CD4-positive, CD25-positive, alpha-beta regulatory T cell (primary cell): ENCODE measurements around the gene HDAC10. TPM values are rescaled to one million over a fixed set of nuclear protein-coding genes. Genes with fewer than 3 reads are reported as not detected.

Experiments
- ATAC-seq, 2 donors: fragments of 150-1000 bp; cut with Tn5 transposase; one replicate each; pipeline ENCODE4 v1.10.0; 2021; ENCODE audit warnings: low read depth in 2 of 2, moderate number of reproducible peaks in 2 of 2, moderate library complexity in 1 of 2
- DNase-seq, 3 donors: peaks; one replicate each; pipeline versions ENCODE4 v3.0.0 to v3.0.0-alpha.2; 2012 to 2022; ENCODE audit warnings: mixed read lengths in 1 of 3
- H3K27ac ChIP-seq: one replicate; pipeline ENCODE4 v1.7.0; 2013; ENCODE audit warnings: mild to moderate bottlenecking, low read length; ENCODE audit not compliant: insufficient read depth, poor library complexity, severe bottlenecking
- H3K27me3 ChIP-seq: one replicate; pipeline ENCODE4 v1.7.0; 2013; ENCODE audit warnings: low read length; ENCODE audit not compliant: control insufficient read depth, insufficient read depth
- H3K36me3 ChIP-seq: one replicate; pipeline ENCODE4 v1.7.0; 2013; ENCODE audit warnings: mild to moderate bottlenecking, low read length, moderate library complexity; ENCODE audit not compliant: control insufficient read depth, insufficient read depth
- H3K4me1 ChIP-seq: 2 replicates; pipeline ENCODE4 v1.7.0; 2013; ENCODE audit warnings: mild to moderate bottlenecking, low read length; ENCODE audit not compliant: insufficient read depth, control insufficient read depth, poor library complexity, severe bottlenecking
- H3K4me3 ChIP-seq: one replicate; pipeline ENCODE4 v1.7.0; 2013; ENCODE audit warnings: low read depth, mild to moderate bottlenecking, low read length, moderate library complexity
- H3K9me3 ChIP-seq, 2 experiments: 1 replicate in 1 of 2; 2 replicates in 1 of 2; pipeline ENCODE4 v1.7.0; 2013; ENCODE audit warnings: low read length in 2 of 2, mild to moderate bottlenecking in 1 of 2, moderate library complexity in 1 of 2; ENCODE audit not compliant: control insufficient read depth in 2 of 2
- H3K27ac Mint-ChIP-seq, 3 donors: one replicate each; pipeline ENCODE4 v1.8.0; 2020 to 2022; ENCODE audit warnings: mild to moderate bottlenecking in 3 of 3, mixed read lengths in 3 of 3, moderate library complexity in 2 of 3
- H3K27me3 Mint-ChIP-seq: one replicate; pipeline ENCODE4 v1.8.0; 2022; ENCODE audit warnings: mild to moderate bottlenecking, mixed read lengths
- H3K36me3 Mint-ChIP-seq: one replicate; pipeline ENCODE4 v1.8.0; 2020; ENCODE audit warnings: mixed read lengths
- H3K4me1 Mint-ChIP-seq, 4 donors: one replicate each; pipeline ENCODE4 v1.8.0; 2020 to 2022; ENCODE audit warnings: mixed read lengths in 4 of 4, mild to moderate bottlenecking in 1 of 4
- H3K4me3 Mint-ChIP-seq, 4 donors: one replicate each; pipeline ENCODE4 v1.8.0; 2020 to 2022; ENCODE audit warnings: mild to moderate bottlenecking in 4 of 4, mixed read lengths in 4 of 4, moderate library complexity in 3 of 4
- H3K9me3 Mint-ChIP-seq, 7 donors: one replicate each; pipeline ENCODE4 v1.8.0; 2020 to 2022; ENCODE audit warnings: mixed read lengths in 7 of 7, mild to moderate bottlenecking in 3 of 7, moderate library complexity in 2 of 7
- polyA plus RNA-seq, 4 donors: library from polyadenylated mRNA; unstranded; fragments of 300-500 nt; fragmentation: Illumina TruSeq; gene quantifications; one replicate each; pipeline ENCODE4 v1.2.3, GENCODE V29; 2021
- total RNA-seq: library from RNA; stranded (reverse); gene quantifications from one replicate; pipeline ENCODE4 v1.2.3, GENCODE V29; 2022

Gene HDAC10
- total and polyA plus RNA-seq, 5 donors from 2014 or later, result 6.0 to 125 (median 7.5) TPM

- no peaks in the 10 kb centered on the region for H3K4me1 ChIP-seq
- no peaks in the 10 kb centered on the region for H3K27me3 Mint-ChIP-seq
- no peak overlapping the region for H3K27ac Mint-ChIP-seq
- no peaks in the 10 kb centered on the region for H3K9me3 ChIP-seq
- no peaks in the 10 kb centered on the region for H3K4me1 Mint-ChIP-seq
- no peaks in the 10 kb centered on the region for H3K36me3 ChIP-seq
- H3K9me3 Mint-ChIP-seq, result peaks cover 0 to 1% (median 0%) of the 10 kb centered on the region in 7 donors
- ATAC-seq, result no peak
- no peaks in the 10 kb centered on the region for H3K36me3 Mint-ChIP-seq
- H3K27ac ChIP-seq, result no peak overlapping the region
- no peak for DNase-seq
- no peak overlapping the region for H3K4me3 Mint-ChIP-seq
- no peaks in the 10 kb centered on the region for H3K27me3 ChIP-seq
- no peak overlapping the region for H3K4me3 ChIP-seq
Observed at GRCh38 chr22:50281957-50282356, 30.9 kb upstream of the HDAC10 start.

GRCh38 chr22:50281384-50281760, 30.3 kb upstream of the HDAC10 start:
- no peaks in the 10 kb centered on the region for H3K27me3 ChIP-seq
- Mint-ChIP-seq H3K4me3 (no peak overlapping the region), H3K9me3 (peaks cover 0 to 1% (median 0%) of the 10 kb centered on the region in 7 donors), H3K27me3 (no peaks in the 10 kb centered on the region), H3K36me3 (no peaks in the 10 kb centered on the region), H3K4me1 (no peaks in the 10 kb centered on the region), H3K27ac (no peak overlapping the region)
- no peaks in the 10 kb centered on the region for H3K36me3 ChIP-seq
- no peaks in the 10 kb centered on the region for H3K4me1 ChIP-seq
- DNase-seq (no peak), ATAC-seq (no peak)
- H3K4me3 ChIP-seq, result no peak overlapping the region
- no peaks in the 10 kb centered on the region for H3K9me3 ChIP-seq
- no peak overlapping the region for H3K27ac ChIP-seq

GRCh38 chr22:50280708-50281383, 29.8 kb upstream of the HDAC10 start:
- Histone ChIP-seq H3K9me3 (no peaks in the 10 kb centered on the region), H3K4me1 (no peaks in the 10 kb centered on the region), H3K27ac (no peak overlapping the region), H3K27me3 (no peaks in the 10 kb centered on the region), H3K36me3 (no peaks in the 10 kb centered on the region), H3K4me3 (no peak overlapping the region)
- Mint-ChIP-seq H3K27ac (no peak overlapping the region), H3K9me3 (peaks cover 0 to 1% (median 0%) of the 10 kb centered on the region in 7 donors), H3K27me3 (no peaks in the 10 kb centered on the region), H3K4me1 (no peaks in the 10 kb centered on the region), H3K36me3 (no peaks in the 10 kb centered on the region), H3K4me3 (no peak overlapping the region)
- ATAC-seq, result no peak
- no peak for DNase-seq

DNA sequence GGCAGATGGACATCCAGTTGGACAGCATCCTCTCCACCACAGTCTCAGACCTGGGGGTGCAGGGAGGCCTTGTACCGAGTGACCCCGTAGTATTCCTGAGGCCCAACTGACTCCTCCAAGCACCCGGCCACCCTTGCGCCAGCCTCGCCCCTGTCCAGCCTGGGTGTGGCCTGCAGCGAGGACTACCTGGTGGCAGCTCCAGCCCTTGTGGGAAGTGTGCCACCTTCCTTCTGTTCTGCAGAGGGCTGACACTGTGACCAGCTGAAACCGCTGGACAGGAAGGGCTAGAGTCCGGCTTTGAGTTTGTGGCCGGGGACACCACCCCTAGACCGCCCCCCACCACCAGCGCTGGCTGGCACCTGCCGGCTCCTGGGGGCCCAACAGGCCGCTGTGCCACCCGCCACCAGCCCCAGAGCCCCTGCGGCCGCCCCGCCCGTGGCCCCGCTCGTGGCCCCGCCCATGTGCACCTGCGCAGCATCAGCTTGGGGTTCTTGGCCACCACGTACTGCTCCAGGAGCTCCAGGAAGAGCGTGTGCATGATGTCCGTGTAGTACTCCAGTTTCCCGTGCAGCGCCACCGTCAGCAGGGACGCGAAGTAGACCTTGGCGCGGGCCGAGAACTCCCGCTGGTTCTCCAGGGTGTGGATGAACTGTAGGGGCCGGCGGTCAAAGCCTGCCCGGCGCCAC, 29.1 kb upstream of the HDAC10 start:
- peaks cover 0 to 1% (median 0%) of the 10 kb centered on the region in 7 donors for H3K9me3 Mint-ChIP-seq
- Histone ChIP-seq H3K27ac (no peak overlapping the region), H3K9me3 (no peaks in the 10 kb centered on the region), H3K4me3 (no peak overlapping the region), H3K36me3 (no peaks in the 10 kb centered on the region), H3K4me1 (no peaks in the 10 kb centered on the region), H3K27me3 (no peaks in the 10 kb centered on the region)
- ATAC-seq (no peak), DNase-seq (no peak)
- no peak overlapping the region for H3K4me3 Mint-ChIP-seq
- no peaks in the 10 kb centered on the region for H3K4me1 Mint-ChIP-seq
- H3K27ac Mint-ChIP-seq, result no peak overlapping the region
- H3K36me3 Mint-ChIP-seq, result no peaks in the 10 kb centered on the region
- H3K27me3 Mint-ChIP-seq, result no peaks in the 10 kb centered on the region

DNA sequence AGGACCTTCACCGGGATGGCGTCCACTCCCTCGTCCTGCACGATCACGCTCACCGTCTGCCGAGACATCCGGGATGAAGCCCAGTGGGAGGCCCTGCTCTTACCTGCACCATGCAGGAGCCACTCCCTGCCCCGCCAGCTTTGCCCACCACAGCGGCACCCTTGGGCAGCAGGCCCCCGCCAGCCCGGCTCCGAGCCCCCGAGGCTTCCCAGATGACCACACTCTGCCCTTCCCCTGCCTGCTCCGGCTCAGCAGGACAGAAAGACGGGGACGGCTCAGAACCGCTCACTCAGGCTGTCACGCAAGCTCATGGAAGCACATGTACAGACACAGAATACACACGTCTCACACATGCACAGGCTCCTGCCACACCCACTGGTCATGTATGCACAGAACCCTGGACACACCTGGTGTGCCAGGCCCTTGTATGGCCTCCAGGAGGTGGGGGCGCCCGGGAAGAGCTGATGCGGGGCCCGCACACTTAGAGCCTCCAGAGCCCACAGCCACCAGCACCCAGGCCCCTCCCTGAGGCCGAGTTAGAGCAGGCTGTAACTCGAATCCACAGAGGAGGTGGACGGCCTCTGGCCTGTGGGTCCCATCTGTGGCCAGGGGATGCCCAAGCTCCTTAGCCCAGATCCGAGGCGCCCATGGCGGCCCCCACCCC, 28.0 kb upstream of the HDAC10 start:
- no peak overlapping the region for H3K27ac Mint-ChIP-seq
- Histone ChIP-seq H3K4me1 (peaks cover 3% of the 10 kb centered on the region), H3K27ac (no peak overlapping the region), H3K9me3 (no peaks in the 10 kb centered on the region), H3K27me3 (no peaks in the 10 kb centered on the region), H3K36me3 (no peaks in the 10 kb centered on the region), H3K4me3 (no peak overlapping the region)
- ATAC-seq, result no peak
- no peak overlapping the region for H3K4me3 Mint-ChIP-seq
- DNase-seq, result no peak
- peaks cover 2% of the 10 kb centered on the region for H3K27me3 Mint-ChIP-seq
- peaks cover 0 to 1% (median 0%) of the 10 kb centered on the region in 7 donors for H3K9me3 Mint-ChIP-seq
- peaks cover 0 to under 1% (median 0%) of the 10 kb centered on the region in 4 donors for H3K4me1 Mint-ChIP-seq
- no peaks in the 10 kb centered on the region for H3K36me3 Mint-ChIP-seq

GRCh38 chr22:50278461-50278860, 27.4 kb upstream of the HDAC10 start:
- Histone ChIP-seq H3K9me3 (no peaks in the 10 kb centered on the region), H3K27me3 (no peaks in the 10 kb centered on the region), H3K4me1 (peaks cover 4% of the 10 kb centered on the region), H3K27ac (no peak overlapping the region), H3K4me3 (no peak overlapping the region), H3K36me3 (no peaks in the 10 kb centered on the region)
- DNase-seq (no peak), ATAC-seq (no peak)
- Mint-ChIP-seq H3K9me3 (peaks cover 0 to 1% (median 0%) of the 10 kb centered on the region in 7 donors), H3K27ac (no peak overlapping the region), H3K4me3 (no peak overlapping the region), H3K36me3 (no peaks in the 10 kb centered on the region), H3K4me1 (peaks cover 0 to 5% (median 2%) of the 10 kb centered on the region in 4 donors), H3K27me3 (peaks cover 4% of the 10 kb centered on the region)

DNA sequence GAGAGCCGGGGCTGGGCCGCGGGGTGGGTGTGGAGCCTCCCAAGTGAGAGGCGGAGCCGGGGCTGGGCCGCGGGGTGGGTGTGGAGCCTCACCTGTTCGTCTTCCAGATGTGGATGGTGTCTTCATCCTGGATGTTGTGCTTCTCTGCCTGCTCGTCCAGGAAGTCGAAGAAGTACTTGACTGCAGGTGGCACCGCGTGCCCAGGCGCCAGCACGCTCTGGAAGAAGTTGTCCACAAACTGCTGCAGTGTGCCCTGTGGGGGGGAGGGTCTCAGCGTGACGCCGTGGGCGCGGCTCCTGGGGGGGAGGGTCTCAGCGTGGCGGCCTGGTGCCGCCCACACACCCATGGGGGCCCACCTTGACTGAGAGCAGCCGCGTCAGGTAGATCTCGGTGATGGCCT, 26.7 kb upstream of the HDAC10 start:
- Mint-ChIP-seq H3K36me3 (no peaks in the 10 kb centered on the region), H3K9me3 (peaks cover 0 to 1% (median 0%) of the 10 kb centered on the region in 7 donors), H3K4me1 (peaks cover 0 to 6% (median 2%) of the 10 kb centered on the region in 4 donors), H3K4me3 (no peak overlapping the region), H3K27me3 (peaks cover 6% of the 10 kb centered on the region), H3K27ac (no peak overlapping the region)
- no peak overlapping the region for H3K27ac ChIP-seq
- H3K4me1 ChIP-seq, result peaks cover 4% of the 10 kb centered on the region
- DNase-seq, result no peak
- H3K9me3 ChIP-seq, result no peaks in the 10 kb centered on the region
- H3K27me3 ChIP-seq, result no peaks in the 10 kb centered on the region
- ATAC-seq, result no peak
- H3K4me3 ChIP-seq, result no peak overlapping the region
- H3K36me3 ChIP-seq, result no peaks in the 10 kb centered on the region
